Fibroblast of skin of left quadriceps (primary cell): ENCODE data around the gene FMO5.

ENCODE experiments used
- DNase-seq, 2 experiments: peaks; one replicate each; pipeline ENCODE4 v3.0.0-alpha.2; 2013; ENCODE audit warnings: low read depth in 2 of 2

The FMO5 gene

DNA sequence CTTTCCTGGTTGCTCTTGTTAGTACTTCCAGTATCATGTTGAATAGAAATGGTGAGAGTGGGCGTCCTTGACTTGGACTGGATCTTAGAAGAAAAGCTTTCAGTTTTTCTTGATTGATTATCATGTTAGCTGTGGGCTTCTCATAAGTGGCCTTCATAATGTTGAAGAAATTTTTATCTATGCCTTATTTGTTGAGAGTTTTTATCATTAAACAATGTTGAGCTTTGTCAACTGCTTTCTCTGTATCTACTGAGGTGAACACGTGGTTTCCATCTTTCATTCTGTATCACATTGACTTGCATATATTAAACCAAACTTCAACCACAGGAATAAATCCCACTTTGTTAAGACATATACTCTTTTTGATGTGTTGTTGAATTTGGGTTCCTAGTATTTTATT is 82.3 kb downstream of the FMO5 start:
- DNase-seq: no peak
